H1 (cell line): ENCODE measurements around the gene BRCC3. TPM values are rescaled to one million over a fixed set of nuclear protein-coding genes. Genes with fewer than 3 reads are reported as not detected.

Source experiments
- CTCF ChIA-PET: fragments of 300-600 bp; sonication (Branson Sonifier 250); formaldehyde crosslinking; loops from one replicate; lab custom pipeline; 2021; ENCODE audit not compliant: partially characterized antibody; lab: Charles Lee
- POLR2A ChIA-PET: fragments of 300-600 bp; sonication (Branson Sonifier 250); formaldehyde crosslinking; loops from one replicate; lab custom pipeline; 2021; ENCODE audit warnings: inconsistent platforms; ENCODE audit not compliant: partially characterized antibody; lab: Charles Lee
- DNase-seq, 2 experiments: peaks; one replicate each; pipeline versions ENCODE4 v3.0.0 to v3.0.0-alpha.2; 2010 to 2022; ENCODE audit warnings: low spot score in 2 of 2, low read depth in 1 of 2, mixed read lengths in 1 of 2
- FAIRE-seq: peaks from 2 replicates; lab custom pipeline; 2011; peaks lifted over from hg19 to GRCh38; lab: Jason Lieb, UNC
- H2AFZ ChIP-seq: 2 replicates; pipeline ENCODE4 v1.8.1; 2012; ENCODE audit warnings: low read length, inconsistent platforms
- H2AK5ac ChIP-seq: 2 replicates; pipeline ENCODE4 v1.6.1; 2013; ENCODE audit warnings: low read depth, low read length
- H2BK120ac ChIP-seq: replicated peaks from 2 replicates; pipeline ENCODE3; 2013; ENCODE audit warnings: low read depth, low read length, inconsistent platforms
- H2BK12ac ChIP-seq: 2 replicates; pipeline ENCODE4 v1.6.1; 2013; ENCODE audit warnings: low read depth, low read length
- H2BK15ac ChIP-seq: 2 replicates; pipeline ENCODE4 v1.6.1; 2013; ENCODE audit warnings: low read length
- H2BK20ac ChIP-seq: 2 replicates; pipeline ENCODE4 v1.6.1; 2013; ENCODE audit warnings: low read length
- H2BK5ac ChIP-seq: 2 replicates; pipeline ENCODE4 v1.6.1; 2013; ENCODE audit warnings: low read depth, low read length
- H3K14ac ChIP-seq: 2 replicates; pipeline ENCODE4 v1.6.1; 2013; ENCODE audit warnings: inconsistent platforms; ENCODE audit not compliant: insufficient read length
- H3K18ac ChIP-seq: 2 replicates; pipeline ENCODE4 v1.6.1; 2013; ENCODE audit warnings: low read length; ENCODE audit errors: extremely low read depth
- H3K23ac ChIP-seq: 2 replicates; pipeline ENCODE4 v1.6.1; 2013; ENCODE audit warnings: inconsistent platforms; ENCODE audit not compliant: insufficient read length
- H3K23me2 ChIP-seq: 2 replicates; pipeline ENCODE4 v1.6.1; 2013; ENCODE audit warnings: low read depth, low read length
- H3K27ac ChIP-seq: 2 replicates; pipeline ENCODE4 v1.6.1; 2011; ENCODE audit warnings: low read depth, low read length, inconsistent platforms
- H3K27me3 ChIP-seq, 4 experiments: replicated peaks in 1 of 4; 1 replicate in 1 of 4; 2 replicates in 3 of 4; pipeline versions ENCODE4 v1.6.1 to v1.8.1; 2011 to 2013; ENCODE audit warnings: low read length in 3 of 4, mild to moderate bottlenecking in 3 of 4, inconsistent platforms in 2 of 4, mixed read lengths in 2 of 4, moderate library complexity in 1 of 4; ENCODE audit not compliant: control insufficient read depth in 3 of 4, insufficient read depth in 3 of 4; ENCODE audit errors: extremely low read depth in 1 of 4
- H3K36me3 ChIP-seq, 4 experiments: 2 replicates each; pipeline versions ENCODE4 v1.6.1 to v1.8.1; 2011 to 2013; ENCODE audit warnings: mild to moderate bottlenecking in 4 of 4, low read length in 3 of 4, moderate library complexity in 2 of 4, control low read depth in 1 of 4, inconsistent platforms in 1 of 4; ENCODE audit not compliant: insufficient read depth in 4 of 4, control insufficient read depth in 2 of 4
- H3K4ac ChIP-seq: replicated peaks from 2 replicates; pipeline ENCODE3; 2013; ENCODE audit warnings: low read length, low read depth, mixed read lengths, inconsistent platforms; ENCODE audit not compliant: insufficient read length
- H3K4me1 ChIP-seq, 4 experiments: replicated peaks in 1 of 4; 1 replicate in 1 of 4; 2 replicates in 3 of 4; pipeline versions ENCODE4 v1.6.1 to v1.8.1; 2011 to 2013; ENCODE audit warnings: low read length in 3 of 4, inconsistent platforms in 2 of 4, mixed read lengths in 1 of 4; ENCODE audit not compliant: insufficient read depth in 4 of 4, control insufficient read depth in 3 of 4
- H3K4me2 ChIP-seq, 2 experiments: 2 replicates each; pipeline versions ENCODE4 v1.6.1 to v1.8.1; 2011 to 2013; ENCODE audit warnings: low read depth in 2 of 2, low read length in 2 of 2, control low read depth in 1 of 2, inconsistent platforms in 1 of 2, mild to moderate bottlenecking in 1 of 2; ENCODE audit not compliant: insufficient read depth in 1 of 2
- H3K4me3 ChIP-seq, 4 experiments: fragments of 200-600, 300-600 bp in 1 of 4; sonication (generic), shearing (Covaris generic), sonication (Bioruptor Twin) in 1 of 4; 2 replicates each; pipeline versions ENCODE4 v1.5.1 to v1.8.1; 2011 to 2016; ENCODE audit warnings: low read length in 4 of 4, low read depth in 3 of 4, control low read depth in 2 of 4, inconsistent platforms in 2 of 4, mild to moderate bottlenecking in 2 of 4, mixed read lengths in 1 of 4, moderate library complexity in 1 of 4; ENCODE audit not compliant: insufficient read depth in 2 of 4; ENCODE audit errors: extremely low read depth in 1 of 4
- H3K56ac ChIP-seq: replicated peaks from 2 replicates; pipeline ENCODE3; 2013; ENCODE audit warnings: low read depth, mild to moderate bottlenecking, mixed read lengths, low read length, inconsistent platforms; ENCODE audit not compliant: insufficient read length
- H3K79me1 ChIP-seq: 2 replicates; pipeline ENCODE4 v1.6.1; 2013; ENCODE audit warnings: low read depth, low read length, control low read depth
- H3K79me2 ChIP-seq, 2 experiments: 2 replicates each; pipeline versions ENCODE4 v1.6.1 to v1.8.1; 2012 to 2013; ENCODE audit warnings: low read length in 2 of 2, mild to moderate bottlenecking in 2 of 2, inconsistent platforms in 1 of 2; ENCODE audit not compliant: insufficient read depth in 2 of 2, control insufficient read depth in 1 of 2
- H3K9ac ChIP-seq, 4 experiments: replicated peaks in 1 of 4; 1 replicate in 1 of 4; 2 replicates in 3 of 4; pipeline versions ENCODE4 v1.6.1 to v1.8.1; 2011 to 2013; ENCODE audit warnings: low read depth in 3 of 4, low read length in 3 of 4, control low read depth in 2 of 4, mild to moderate bottlenecking in 2 of 4, moderate library complexity in 2 of 4, inconsistent platforms in 1 of 4; ENCODE audit errors: extremely low read depth in 1 of 4
- H3K9me3 ChIP-seq, 2 experiments: 2 replicates each; pipeline versions ENCODE4 v1.6.1 to v1.8.1; 2012 to 2013; ENCODE audit warnings: mild to moderate bottlenecking in 2 of 2, moderate library complexity in 2 of 2, control low read depth in 1 of 2, inconsistent platforms in 1 of 2, low read depth in 1 of 2, low read length in 1 of 2, mixed read lengths in 1 of 2; ENCODE audit not compliant: insufficient read depth in 2 of 2
- H4K20me1 ChIP-seq, 2 experiments: replicated peaks in 1 of 2; 2 replicates each; pipeline versions ENCODE3 to v1.8.1; 2011 to 2013; ENCODE audit warnings: inconsistent platforms in 2 of 2, low read length in 2 of 2, mild to moderate bottlenecking in 1 of 2; ENCODE audit not compliant: insufficient read depth in 2 of 2, control insufficient read depth in 1 of 2
- H4K5ac ChIP-seq: 2 replicates; pipeline ENCODE4 v1.6.1; 2013; ENCODE audit warnings: low read length, low read depth, mixed read lengths, inconsistent platforms; ENCODE audit not compliant: insufficient read length
- H4K8ac ChIP-seq: 2 replicates; pipeline ENCODE4 v1.8.0; 2013; ENCODE audit warnings: mild to moderate bottlenecking, moderate library complexity, low read length, inconsistent platforms; ENCODE audit not compliant: insufficient read depth; ENCODE audit errors: extremely low read depth
- H4K91ac ChIP-seq: replicated peaks from 2 replicates; pipeline ENCODE3; 2013; ENCODE audit warnings: low read length, mixed read lengths, inconsistent platforms; ENCODE audit not compliant: insufficient read length
- CREB1 ChIP-seq: IDR thresholded peaks from 2 replicates; pipeline ENCODE4 v1.6.1; 2012; ENCODE audit warnings: inconsistent platforms
- EP300 ChIP-seq, 2 experiments: IDR thresholded peaks; 1 replicate in 1 of 2; 2 replicates in 1 of 2; pipeline ENCODE4 v1.6.1; 2011 to 2012; ENCODE audit warnings: low read depth in 2 of 2, low read length in 2 of 2, mild to moderate bottlenecking in 2 of 2, borderline replicate concordance in 1 of 2, inconsistent platforms in 1 of 2, moderate library complexity in 1 of 2
- FOSL1 ChIP-seq: IDR thresholded peaks from 2 replicates; pipeline ENCODE4 v1.6.1; 2011; ENCODE audit warnings: mild to moderate bottlenecking, low read depth, low read length, moderate library complexity; ENCODE audit not compliant: insufficient read depth
- JUND ChIP-seq: IDR thresholded peaks from 2 replicates; pipeline ENCODE4 v1.6.1; 2011; ENCODE audit warnings: mild to moderate bottlenecking, improper control_type of control experiment, low read length
- POLR2A ChIP-seq, 2 experiments: IDR thresholded peaks; 1 replicate in 1 of 2; 2 replicates in 1 of 2; pipeline ENCODE4 v1.6.1; 2011; ENCODE audit warnings: low read depth in 2 of 2, low read length in 2 of 2, mild to moderate bottlenecking in 2 of 2; ENCODE audit errors: control extremely low read depth in 1 of 2
- RAD21 ChIP-seq, 2 experiments: IDR thresholded peaks in 1 of 2; conservative IDR thresholded peaks in 1 of 2; 2 replicates each; pipeline ENCODE4 v1.6.1; 2011; ENCODE audit warnings: low read depth in 2 of 2, low read length in 2 of 2, improper control_type of control experiment in 1 of 2, inconsistent platforms in 1 of 2, mild to moderate bottlenecking in 1 of 2, moderate library complexity in 1 of 2
- WGBS, 2 experiments: shearing (Covaris generic) in 1 of 2; methylation state at CpG; one replicate each; pipeline versions ENCODE4 v1.1.6 to v1.1.7; 2013 to 2015; ENCODE audit warnings: low lambda C conversion rate in 2 of 2, mixed read lengths in 2 of 2, inconsistent platforms in 1 of 2, low coverage in 1 of 2, missing lambda C conversion rate in 1 of 2; ENCODE audit not compliant: insufficient replicate concordance in 2 of 2, insufficient coverage in 1 of 2, insufficient read length in 1 of 2; ENCODE audit errors: extremely low coverage in 1 of 2, missing lambda C conversion rate in 1 of 2; 5-methylcytosine and 5-hydroxymethylcytosine counted together
- polyA plus RNA-seq, 7 experiments: library from polyadenylated mRNA; depleted of rRNA in 3 of 7; stranded (reverse) in 5 of 7; unstranded in 2 of 7; fragments of >200 nt in 5 of 7; fragments of 200-250 nt in 2 of 7; gene quantifications; 1 replicate in 5 of 7; 2 replicates in 1 of 7; 4 replicates in 1 of 7; pipeline versions ENCODE4 v1.2.1 to v1.2.3, GENCODE V29; 2011 to 2013; ENCODE audit warnings: missing spikeins in 2 of 7, mixed read lengths in 2 of 7
- total RNA-seq: library from RNA; stranded (reverse); fragmentation: NEBNext Ultra II Directional; extraction: Animal tissue kit (Norgen Biotek cat#: 25700); gene quantifications from 2 replicates; pipeline ENCODE4 v1.2.1, GENCODE V29; 2021

BRCC3 gene
- total and polyA plus RNA-seq, 2 of the 8 experiments (the other 6 are each of a cell fraction or from before 2014, with no cell fraction given), result 13.1 to 23.2 TPM

GRCh38 chrX:155022585-155022984, 48.7 kb upstream of the BRCC3 start, which contains the start of gene F8:
Gene F8 (minus strand): TSS chrX:155022723. CDS start chrX:155022552, 171 bp downstream.
- no peak within 1 kb of the TSS for H4K91ac ChIP-seq
- no peaks in the 10 kb centered on the region for H3K27me3 ChIP-seq
- no peak within 1 kb of the TSS for H2AK5ac ChIP-seq
- no peak within 1 kb of the TSS for H3K27ac ChIP-seq
- H3K36me3 ChIP-seq, result no peaks in the 10 kb centered on the region
- H3K14ac ChIP-seq, result no peak within 1 kb of the TSS
- no peak within 1 kb of the TSS for H4K5ac ChIP-seq
- H3K79me2 ChIP-seq, result peaks cover 0 to 4% of the 10 kb centered on the region in 2 experiments; a peak in 2 of 4 replicates
- H3K4me2 ChIP-seq, result no peak within 1 kb of the TSS
- H2BK12ac ChIP-seq, result no peak within 1 kb of the TSS
- ChIA-PET POLR2A (no interaction called here), CTCF (no interaction called here)
- no peak for TF ChIP-seq FOSL1
- no peak for TF ChIP-seq POLR2A (IDR thresholded peaks at IDR 0.05; ENCODE audit: control extremely low read depth in 1 of 2, low read depth in 2 of 2, low read length in 2 of 2)
- TF ChIP-seq RAD21 (IDR thresholded peaks at IDR 0.05 in 1 of 2, conservative IDR thresholded peaks at IDR 0.05 in 1 of 2; ENCODE audit: low read depth in 2 of 2, low read length in 2 of 2), result no peak
- TF ChIP-seq JUND, result no peak
- no peak for TF ChIP-seq CREB1
- no peak for TF ChIP-seq EP300 (IDR thresholded peaks at IDR 0.05; ENCODE audit: borderline replicate concordance in 1 of 2, low read depth in 2 of 2, low read length in 2 of 2)
- no peak within 1 kb of the TSS for H4K8ac ChIP-seq
- no peak within 1 kb of the TSS for H3K18ac ChIP-seq
- no peak within 1 kb of the TSS for H2BK20ac ChIP-seq
- no peaks in the 10 kb centered on the region for H3K4me1 ChIP-seq
- WGBS, 2 experiments, result 60% methylated on average over 1 of the region's 1 CpG; no CpG with 5 or more reads in 1 of the 2 experiments
- no peak within 1 kb of the TSS for H3K4ac ChIP-seq
- no peak within 1 kb of the TSS for H2BK120ac ChIP-seq
- no peaks in the 10 kb centered on the region; the same call in 1 of the 2 replicates for H3K23me2 ChIP-seq
- no peaks in the 10 kb centered on the region for H3K9me3 ChIP-seq
- H2BK5ac ChIP-seq, result no peak within 1 kb of the TSS
- no peak for FAIRE-seq
- DNase-seq, result no peak
- H3K23ac ChIP-seq, result no peak within 1 kb of the TSS
- no peak within 1 kb of the TSS for H2BK15ac ChIP-seq
- no peak within 1 kb of the TSS for H3K56ac ChIP-seq
- H2AFZ ChIP-seq, result no peak within 1 kb of the TSS
- H3K79me1 ChIP-seq, result no peaks in the 10 kb centered on the region
- H3K9ac ChIP-seq, result no peak within 1 kb of the TSS
- no peak within 1 kb of the TSS for H3K4me3 ChIP-seq
- H4K20me1 ChIP-seq, result no peaks in the 10 kb centered on the region
